ENCODE measurements around the gene NPIPA8. TPM values are rescaled to one million over a fixed set of nuclear protein-coding genes. Genes with fewer than 3 reads are reported as not detected.
"Not testable (repeated sequence)": the region's sequence is repeated elsewhere in the genome, so short reads cannot be mapped to it uniquely, and the experiment has no call there.

NPIPA8 gene
- 10 to 100 TPM in 2 of 4 donors, not detected in 2; 10.6 to 42.0 TPM for total RNA-seq

DNA sequence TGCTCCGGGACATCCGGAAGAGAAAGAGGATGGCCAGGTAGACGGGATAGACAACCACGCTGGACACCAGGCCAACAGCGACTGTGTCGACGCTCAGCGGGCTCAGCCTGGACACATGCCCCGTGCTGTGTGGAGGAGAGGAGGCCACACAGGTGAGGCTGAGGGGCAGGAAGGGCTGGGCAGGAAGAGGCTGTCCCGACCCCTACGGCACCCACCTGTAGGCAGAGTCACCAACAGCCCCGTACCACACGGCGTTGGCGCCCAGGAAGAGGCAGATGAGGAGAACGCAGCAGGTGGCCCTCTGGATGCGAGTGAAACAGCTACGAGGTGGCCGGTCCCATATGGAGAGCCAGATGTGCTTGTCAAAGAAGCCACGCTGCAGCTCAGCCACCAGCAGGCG lies at the start of gene NPIPA8:
Gene NPIPA8, minus strand, starts transcription at position 101 of the 400 bp plus-strand sequence. CDS start 4,074 bp downstream, outside the sequence.
- H3K4me3 ChIP-seq (replicated peaks in 1 of 3); intact Hi-C loops (cut with DNase I); H3K36me3 ChIP-seq; H3K4me1 ChIP-seq; DNase-seq; H3K27ac ChIP-seq; H3K9me3 ChIP-seq; H3K27me3 ChIP-seq: not testable (repeated sequence)
- WGBS, 2 donors = no CpG with 5 or more reads among the region's 21 CpGs

DNA sequence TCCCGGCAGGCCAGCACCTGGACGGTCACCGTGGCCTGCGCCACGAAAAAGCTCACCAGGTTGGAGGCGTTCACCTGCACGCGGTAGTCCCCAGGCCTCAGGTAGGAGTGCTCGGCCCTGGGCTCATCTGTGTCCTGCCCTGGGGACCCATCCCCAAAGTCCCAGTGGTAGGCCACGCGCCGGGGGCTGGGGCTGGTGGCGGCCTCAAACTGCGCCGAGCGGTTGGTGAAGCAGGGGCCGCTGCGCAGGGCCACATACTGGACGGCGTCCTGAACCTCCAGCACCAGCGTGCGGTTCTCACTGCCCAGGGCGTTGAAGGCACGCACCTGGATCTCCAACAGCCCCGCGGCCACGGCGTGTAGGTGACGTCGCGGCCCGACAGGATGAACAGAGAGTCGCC lies 48.7 kb upstream of the NPIPA8 start:
- H3K36me3 ChIP-seq; H3K27ac ChIP-seq; H3K4me3 ChIP-seq (replicated peaks in 1 of 3); H3K9me3 ChIP-seq; intact Hi-C loops (cut with DNase I); DNase-seq; H3K4me1 ChIP-seq; H3K27me3 ChIP-seq: not testable (repeated sequence)
- WGBS, 2 donors = 94% methylated on average over 7 of the region's 33 CpGs; no CpG with 5 or more reads in 1 of the 2 donors

DNA sequence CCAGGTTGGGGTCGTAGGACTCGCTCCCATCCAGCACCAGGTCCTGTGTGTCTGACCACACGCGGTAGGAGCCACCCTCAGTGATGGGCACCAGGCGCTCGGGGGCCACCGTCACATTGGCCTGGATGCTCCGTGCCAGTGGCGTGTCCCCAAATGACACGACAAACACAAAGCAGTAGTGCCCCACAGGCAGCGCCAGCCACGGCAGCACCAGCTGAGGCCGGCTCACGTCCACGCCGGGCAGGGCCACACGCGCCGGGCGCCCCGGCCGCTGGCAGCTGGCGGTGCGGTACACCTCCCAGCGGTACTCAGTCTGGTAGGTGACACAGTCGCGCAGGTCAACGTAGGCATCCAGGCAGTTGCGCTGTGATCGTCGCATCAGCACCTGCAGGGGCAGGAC lies 48.3 kb upstream of the NPIPA8 start:
- DNase-seq; H3K27ac ChIP-seq; H3K36me3 ChIP-seq; H3K4me1 ChIP-seq; H3K9me3 ChIP-seq; intact Hi-C loops (cut with DNase I); H3K27me3 ChIP-seq; H3K4me3 ChIP-seq (replicated peaks in 1 of 3): not testable (repeated sequence)
- WGBS, 2 donors = no CpG with 5 or more reads among the region's 31 CpGs

DNA sequence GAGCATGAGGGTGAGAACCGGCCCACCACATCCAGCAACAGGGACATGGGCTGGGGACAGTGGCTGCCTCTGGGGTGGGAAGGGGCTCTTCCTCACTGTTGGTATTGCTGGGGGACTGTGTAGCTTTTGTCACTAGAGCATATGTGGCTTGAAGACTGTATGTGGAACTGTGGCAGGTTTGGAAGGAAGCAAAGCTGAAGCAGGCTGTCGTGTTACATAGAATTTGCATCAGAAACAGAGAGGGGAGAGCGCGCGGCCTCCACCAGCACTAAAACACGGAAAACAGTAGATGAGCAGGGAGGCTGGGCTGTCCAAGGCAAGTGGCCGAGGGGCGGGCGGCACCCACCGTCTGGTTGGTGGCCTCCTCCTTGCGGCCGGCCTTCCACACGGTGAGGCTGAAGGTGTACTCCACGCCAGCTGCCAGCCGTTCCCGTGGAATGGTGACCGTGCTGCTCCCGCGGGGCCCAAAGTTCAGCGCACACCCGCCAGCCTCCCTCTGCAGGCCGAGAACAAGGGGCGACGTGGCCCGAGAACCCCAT lies 47.6 kb upstream of the NPIPA8 start:
- intact Hi-C loops (cut with DNase I); DNase-seq; H3K27me3 ChIP-seq; H3K4me3 ChIP-seq (replicated peaks in 1 of 3); H3K4me1 ChIP-seq; H3K36me3 ChIP-seq; H3K27ac ChIP-seq; H3K9me3 ChIP-seq: not testable (repeated sequence)
- no CpG with 5 or more reads among the region's 25 CpGs for WGBS, 2 donors

DNA sequence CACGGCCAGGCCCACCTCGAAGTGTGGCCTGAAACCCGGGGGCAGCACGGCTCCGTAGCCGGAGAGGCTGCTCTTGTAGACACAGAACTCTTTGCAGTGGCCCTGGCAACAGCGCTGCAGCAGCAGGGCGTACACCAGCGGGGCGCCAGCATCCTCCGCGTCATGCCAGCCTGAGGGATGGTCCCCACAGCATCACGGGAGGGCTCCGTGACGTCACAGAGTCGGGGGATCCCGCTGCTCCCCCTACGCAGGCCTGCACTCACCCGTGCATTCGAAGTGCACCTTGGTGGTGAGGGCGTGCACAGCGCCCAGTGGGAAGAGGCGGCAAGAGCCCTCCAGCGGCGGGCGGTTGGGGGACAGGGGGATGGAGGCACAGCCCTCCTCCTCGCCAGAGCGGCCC lies 46.2 kb upstream of the NPIPA8 start:
- DNase-seq; H3K36me3 ChIP-seq; H3K4me1 ChIP-seq; H3K9me3 ChIP-seq; intact Hi-C loops (cut with DNase I); H3K27me3 ChIP-seq; H3K27ac ChIP-seq; H3K4me3 ChIP-seq (replicated peaks in 1 of 3): not testable (repeated sequence)
- no CpG with 5 or more reads among the region's 28 CpGs for WGBS, 2 donors

DNA sequence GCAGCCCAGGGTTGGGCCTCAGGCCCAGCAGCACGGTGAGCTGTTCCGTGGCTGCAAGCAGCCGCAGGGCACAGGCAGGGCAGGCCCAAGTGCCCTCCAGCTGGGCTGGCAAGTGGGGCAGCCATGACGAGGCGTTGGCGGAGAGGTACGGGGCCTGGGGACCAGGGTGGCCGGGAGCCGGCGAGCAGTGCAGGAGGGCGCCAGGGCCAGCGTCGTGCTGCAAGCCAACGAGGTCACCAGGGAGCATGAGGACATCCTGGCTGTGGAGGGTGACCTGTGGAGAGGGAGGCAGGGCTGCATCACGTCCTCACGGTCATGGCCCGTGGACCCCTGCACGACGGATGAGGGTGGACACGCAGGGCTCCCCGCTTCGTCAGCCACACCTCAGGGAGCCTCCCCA lies 11.2 kb upstream of the NPIPA8 start:
- no CpG with 5 or more reads among the region's 22 CpGs for WGBS, 2 donors
- H3K9me3 ChIP-seq; H3K4me3 ChIP-seq (replicated peaks in 1 of 3); DNase-seq; intact Hi-C loops (cut with DNase I); H3K27ac ChIP-seq; H3K36me3 ChIP-seq; H3K4me1 ChIP-seq; H3K27me3 ChIP-seq: not testable (repeated sequence)

DNA sequence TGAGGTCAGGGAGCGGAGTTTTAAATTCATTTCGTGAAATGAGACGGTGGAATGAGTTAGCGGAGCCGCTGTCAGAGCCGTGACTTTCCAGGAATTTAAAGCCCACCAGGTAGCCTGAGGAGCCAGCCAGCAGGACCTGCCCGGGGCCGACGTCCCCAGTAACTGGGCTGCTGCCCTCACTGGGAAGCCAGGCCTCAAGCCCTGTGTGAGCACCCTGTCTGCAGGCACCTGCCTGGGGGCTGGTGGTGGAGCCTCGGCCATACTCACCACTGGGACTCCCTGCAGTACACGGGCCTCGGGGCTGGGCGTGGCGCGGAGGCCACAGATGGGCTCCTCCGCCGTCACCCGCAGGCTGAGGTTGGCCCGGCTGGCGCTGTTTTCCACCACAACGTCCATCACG lies 10.5 kb upstream of the NPIPA8 start:
- H3K4me1 ChIP-seq; DNase-seq; intact Hi-C loops (cut with DNase I); H3K27me3 ChIP-seq; H3K27ac ChIP-seq; H3K4me3 ChIP-seq (replicated peaks in 1 of 3); H3K36me3 ChIP-seq; H3K9me3 ChIP-seq: not testable (repeated sequence)
- WGBS, 2 donors = no CpG with 5 or more reads among the region's 22 CpGs

DNA sequence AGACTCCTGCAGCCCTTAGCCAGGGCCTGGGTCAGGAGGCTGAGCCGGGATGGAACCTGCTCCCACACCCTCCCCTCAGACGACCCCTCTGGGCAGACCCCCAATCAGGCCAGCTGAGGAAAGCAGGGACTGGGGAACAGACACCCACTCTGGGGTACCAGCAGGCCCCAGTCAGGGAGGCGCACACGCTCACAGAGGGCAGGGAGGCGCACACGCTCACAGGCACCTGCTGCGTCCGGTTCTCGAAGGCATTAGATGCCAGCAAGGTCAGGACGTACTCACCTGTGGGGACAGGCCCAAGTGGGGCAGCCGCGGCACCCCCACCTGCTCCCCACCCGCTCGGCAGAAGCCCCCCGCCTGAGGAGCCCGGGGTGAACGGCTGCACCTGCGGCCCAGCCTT lies 8.1 kb upstream of the NPIPA8 start:
- H3K36me3 ChIP-seq; DNase-seq; H3K4me1 ChIP-seq; H3K4me3 ChIP-seq (replicated peaks in 1 of 3); H3K9me3 ChIP-seq; H3K27me3 ChIP-seq; H3K27ac ChIP-seq; intact Hi-C loops (cut with DNase I): not testable (repeated sequence)
- no CpG with 5 or more reads among the region's 18 CpGs for WGBS, 2 donors

DNA sequence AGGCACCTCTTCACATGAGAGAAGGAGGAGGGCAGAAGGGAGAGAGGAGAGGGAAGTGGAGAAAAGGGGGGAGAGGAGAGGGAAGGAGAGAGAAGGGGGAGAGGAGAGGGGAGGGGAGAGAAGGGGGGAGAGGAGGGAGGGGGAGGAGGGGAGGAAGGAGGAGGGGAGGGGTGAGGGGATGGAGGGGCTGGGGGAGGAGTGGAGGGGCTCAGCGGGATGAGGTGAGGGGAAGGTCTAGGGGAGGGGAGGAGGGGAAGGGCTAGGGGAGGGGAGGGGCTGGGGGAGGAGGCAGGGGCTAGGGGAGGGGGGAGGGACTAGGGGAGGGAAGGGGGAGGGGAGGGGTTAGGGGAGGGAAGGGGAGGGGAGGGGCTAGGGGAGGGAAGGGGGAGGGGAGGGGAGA lies 5.5 kb upstream of the NPIPA8 start:
- H3K4me3 ChIP-seq (replicated peaks in 1 of 3); DNase-seq; intact Hi-C loops (cut with DNase I); H3K36me3 ChIP-seq; H3K27ac ChIP-seq; H3K27me3 ChIP-seq; H3K9me3 ChIP-seq; H3K4me1 ChIP-seq: not testable (repeated sequence)
- no CpG with 5 or more reads among the region's 1 CpG for WGBS, 2 donors

DNA sequence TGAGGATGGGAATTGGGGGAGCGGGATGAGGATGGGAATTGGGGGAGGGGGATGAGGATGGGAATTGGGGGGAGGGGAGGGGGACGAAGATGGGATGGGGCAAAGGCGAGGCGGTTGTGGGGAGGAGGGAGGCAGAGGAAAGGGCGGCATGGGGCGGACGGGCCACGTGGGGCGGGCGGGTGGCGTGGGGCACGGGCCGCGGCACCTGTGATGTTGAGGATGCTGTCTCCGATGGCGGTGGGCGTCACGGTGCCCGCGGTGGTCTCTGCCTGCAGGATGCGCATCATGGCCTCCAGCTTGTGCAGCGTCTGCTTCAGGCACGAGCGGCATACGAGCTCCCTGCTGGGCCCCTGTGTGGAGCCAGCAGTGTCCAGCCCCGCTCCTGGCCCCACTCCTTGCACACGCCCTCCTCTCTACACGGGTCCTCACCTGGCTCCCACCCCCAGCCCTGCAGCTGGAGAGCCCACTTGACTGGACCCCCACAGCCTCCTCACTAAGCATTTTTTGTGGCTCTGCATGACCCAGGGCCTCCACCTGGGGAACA lies 5.0 kb upstream of the NPIPA8 start:
- 95 to 100% methylated on average over 1 to 5 of the region's 28 CpGs for WGBS, 2 donors
- H3K27ac ChIP-seq; H3K27me3 ChIP-seq; H3K36me3 ChIP-seq; DNase-seq; H3K4me3 ChIP-seq (replicated peaks in 1 of 3); H3K9me3 ChIP-seq; H3K4me1 ChIP-seq; intact Hi-C loops (cut with DNase I): not testable (repeated sequence)

DNA sequence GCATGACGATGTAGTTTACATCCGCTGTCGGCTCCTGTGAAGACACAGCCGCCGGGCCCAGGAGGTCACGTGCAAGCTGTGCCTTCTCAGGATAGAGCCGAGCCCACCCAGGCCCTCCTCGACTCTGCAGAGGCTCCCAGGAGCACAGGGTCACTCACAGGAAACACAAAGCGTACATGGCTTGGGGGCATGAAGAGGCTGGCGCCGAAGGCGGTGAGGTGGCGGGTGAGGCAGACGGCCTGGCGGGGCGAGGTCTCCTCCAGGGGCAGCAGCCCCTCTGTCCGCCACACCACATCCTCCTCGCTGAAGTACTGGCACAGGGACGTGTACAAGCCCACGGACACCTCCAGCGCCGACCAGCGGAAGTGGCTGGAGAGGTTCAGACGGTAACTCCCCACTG lies 2.7 kb upstream of the NPIPA8 start:
- intact Hi-C loops (cut with DNase I); H3K4me3 ChIP-seq (replicated peaks in 1 of 3); H3K36me3 ChIP-seq; DNase-seq; H3K27ac ChIP-seq; H3K4me1 ChIP-seq; H3K27me3 ChIP-seq; H3K9me3 ChIP-seq: not testable (repeated sequence)
- WGBS, 2 donors = no CpG with 5 or more reads among the region's 24 CpGs

DNA sequence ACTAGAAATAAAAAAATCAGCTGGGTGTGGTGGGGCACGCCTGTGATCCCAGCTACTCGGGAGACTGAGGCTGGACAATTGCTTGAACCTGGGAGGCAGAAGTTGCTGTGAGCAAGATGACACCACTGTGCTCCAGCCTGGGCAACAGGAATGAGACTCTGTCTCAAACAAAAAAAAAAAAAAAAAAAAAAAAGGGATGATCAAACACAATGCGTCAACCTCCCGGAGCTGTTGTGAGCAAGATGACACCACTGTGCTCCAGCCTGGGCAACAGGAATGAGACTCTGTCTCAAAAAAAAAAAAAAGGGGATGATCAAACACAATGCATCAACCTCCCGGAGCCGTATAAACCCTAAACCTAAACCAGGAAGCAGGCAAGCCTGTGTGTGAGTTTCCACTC lies 24.7 kb downstream of the NPIPA8 start:
- DNase-seq; H3K27me3 ChIP-seq; H3K4me3 ChIP-seq (replicated peaks in 1 of 3); intact Hi-C loops (cut with DNase I); H3K36me3 ChIP-seq; H3K4me1 ChIP-seq; H3K27ac ChIP-seq; H3K9me3 ChIP-seq: not testable (repeated sequence)
- WGBS, 2 donors = no CpG with 5 or more reads among the region's 6 CpGs

DNA sequence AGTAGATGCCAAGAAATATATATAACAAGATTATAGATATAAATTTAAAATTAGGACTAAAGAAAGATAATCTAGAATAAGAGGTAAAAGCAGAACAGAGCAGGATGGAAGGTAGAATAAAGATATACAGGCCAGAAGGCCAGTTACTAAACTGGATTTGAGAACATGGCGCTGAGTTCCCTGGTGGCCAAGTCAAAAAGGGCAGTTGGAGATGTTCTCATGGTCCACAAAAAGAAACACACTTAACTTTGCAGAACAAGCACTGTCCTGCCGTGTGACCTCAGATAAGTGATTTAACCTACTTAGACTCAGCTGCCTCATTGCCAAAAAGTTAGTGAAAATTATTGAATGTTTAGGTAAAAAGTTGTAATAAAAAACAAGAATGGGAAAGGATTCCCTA lies 27.4 kb downstream of the NPIPA8 start:
- H3K9me3 ChIP-seq; H3K4me1 ChIP-seq; intact Hi-C loops (cut with DNase I); H3K4me3 ChIP-seq (replicated peaks in 1 of 3); H3K27me3 ChIP-seq; H3K36me3 ChIP-seq; DNase-seq; H3K27ac ChIP-seq: not testable (repeated sequence)
- no CpG with 5 or more reads among the region's 2 CpGs for WGBS, 2 donors

DNA sequence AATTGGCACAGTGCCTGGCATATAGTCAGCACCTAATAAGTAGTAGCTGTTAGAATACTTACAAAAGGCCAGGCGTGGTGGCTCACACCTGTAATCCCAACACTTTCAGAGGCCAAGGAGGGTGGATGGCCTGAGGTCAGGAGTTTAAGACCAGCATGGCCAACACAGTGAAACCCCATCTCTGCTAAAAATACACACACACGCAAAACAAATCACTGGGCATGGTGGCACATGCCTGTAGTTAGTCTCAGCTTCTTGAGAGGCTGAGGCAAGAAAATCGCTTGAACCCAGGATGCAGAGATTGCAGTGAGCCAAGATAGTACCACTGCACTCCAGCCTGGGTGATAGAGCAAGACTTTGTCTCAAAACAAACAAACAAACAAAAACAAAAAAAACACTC lies 29.3 kb downstream of the NPIPA8 start:
- H3K9me3 ChIP-seq; H3K27ac ChIP-seq; H3K27me3 ChIP-seq; H3K4me3 ChIP-seq (replicated peaks in 1 of 3); intact Hi-C loops (cut with DNase I); H3K36me3 ChIP-seq; H3K4me1 ChIP-seq; DNase-seq: not testable (repeated sequence)
- no CpG with 5 or more reads among the region's 3 CpGs for WGBS, 2 donors
